ENCODE data around the gene HOTAIR. TPM values are rescaled to one million over a fixed set of nuclear protein-coding genes. Genes with fewer than 3 reads are reported as not detected.

HOTAIR gene
- total RNA-seq, 2 experiments from 2014 or later, result not detected

DNA sequence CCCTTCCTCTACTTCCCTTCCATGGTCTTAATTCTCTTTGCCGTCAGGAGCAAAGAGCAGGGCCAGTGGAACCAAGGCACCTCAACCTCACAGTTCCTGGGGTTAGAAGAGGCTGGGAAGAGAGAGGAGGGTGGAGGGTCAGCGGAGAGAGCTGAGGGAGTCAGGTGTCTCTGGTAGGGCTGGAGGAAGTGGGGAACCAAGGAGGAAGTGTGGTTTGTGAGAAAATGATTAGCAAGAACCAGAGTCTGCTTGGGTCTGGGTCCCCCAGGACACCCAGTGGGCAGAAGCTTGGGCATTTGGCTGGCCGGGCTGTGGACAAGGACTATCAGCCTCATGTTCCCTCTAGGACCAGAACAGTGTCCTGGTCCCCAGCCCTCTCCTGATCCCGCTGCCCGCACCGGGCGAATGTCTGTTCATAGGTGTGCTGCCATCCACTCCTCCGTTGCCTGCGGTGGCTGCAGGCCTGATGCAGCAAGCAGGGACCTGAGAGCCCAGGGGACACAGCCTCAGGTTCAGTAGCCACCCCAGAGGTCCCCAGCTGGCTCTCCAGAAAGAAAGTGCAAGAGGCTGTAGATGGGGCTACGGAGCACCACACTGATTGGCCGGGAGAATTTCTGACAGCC lies 17.7 kb downstream of the HOTAIR start:
- H3K4me3 Mint-ChIP-seq, result no peak overlapping the region
- no peak for DNase-seq
- peaks cover 20% of the 10 kb centered on the region for H3K4me1 Mint-ChIP-seq
- peaks cover 93% of the 10 kb centered on the region for H3K27me3 Mint-ChIP-seq
- H3K27ac Mint-ChIP-seq, result no peak overlapping the region
- H3K9me3 Mint-ChIP-seq, result peaks cover 1% of the 10 kb centered on the region
- H3K36me3 Mint-ChIP-seq, result no peaks in the 10 kb centered on the region

DNA sequence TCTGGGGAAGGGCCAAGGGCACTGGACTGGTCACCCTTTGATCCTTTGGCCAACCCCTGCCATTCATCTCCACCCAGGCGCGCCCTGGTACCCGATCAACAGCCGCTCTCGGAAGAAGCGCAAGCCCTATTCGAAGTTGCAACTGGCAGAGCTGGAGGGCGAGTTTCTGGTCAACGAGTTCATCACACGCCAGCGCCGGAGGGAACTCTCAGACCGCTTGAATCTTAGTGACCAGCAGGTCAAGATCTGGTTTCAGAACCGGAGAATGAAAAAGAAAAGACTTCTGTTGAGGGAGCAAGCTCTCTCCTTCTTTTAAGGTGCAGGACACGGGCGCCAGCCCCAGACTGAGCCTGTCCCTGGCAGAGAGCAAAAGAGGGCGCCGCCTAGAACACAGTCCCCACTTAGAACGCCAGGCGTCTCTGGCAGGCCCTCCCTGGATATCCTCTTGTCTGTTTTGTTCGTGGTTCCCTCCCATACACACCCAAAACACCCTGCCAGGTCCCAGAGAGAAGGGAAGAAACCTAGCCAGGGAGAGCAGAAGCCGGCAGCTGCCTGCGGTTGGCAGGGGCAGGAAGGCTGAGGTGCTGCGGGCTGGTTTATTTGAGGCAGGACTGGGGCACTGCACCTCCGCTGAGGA lies 18.4 kb downstream of the HOTAIR start:
- Mint-ChIP-seq H3K27ac (no peak overlapping the region), H3K4me1 (peaks cover 20% of the 10 kb centered on the region), H3K27me3 (peaks cover 93% of the 10 kb centered on the region), H3K36me3 (no peaks in the 10 kb centered on the region), H3K4me3 (peak overlapping the region; percentile 22), H3K9me3 (peaks cover 1% of the 10 kb centered on the region)
- DNase-seq, result no peak

DNA sequence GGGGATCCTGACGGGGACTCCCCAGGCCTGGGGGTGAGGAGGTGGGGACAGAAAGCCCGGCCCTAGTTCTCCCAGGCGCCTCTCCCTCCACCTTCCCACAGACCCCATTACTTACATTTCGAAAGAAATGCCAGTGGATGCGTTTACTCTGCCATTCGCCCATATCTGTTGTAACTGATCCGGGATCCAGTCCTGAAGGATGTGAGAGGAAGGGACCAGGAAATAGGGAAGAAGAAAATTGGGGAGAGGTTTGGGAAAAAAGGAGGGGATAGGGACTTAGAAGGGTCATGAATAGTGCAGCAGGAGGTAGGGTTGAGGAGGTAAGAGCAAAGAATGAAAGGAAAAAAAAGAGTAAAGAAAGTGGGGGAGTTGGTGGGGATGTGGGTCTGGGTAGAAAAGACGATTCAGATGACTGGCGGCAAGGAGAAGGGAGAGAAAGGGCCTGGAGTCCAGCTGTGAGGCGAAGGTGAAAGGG lies 18.9 kb downstream of the HOTAIR start:
- Mint-ChIP-seq H3K4me1 (peaks cover 22% of the 10 kb centered on the region), H3K36me3 (no peaks in the 10 kb centered on the region), H3K27ac (no peak overlapping the region), H3K9me3 (peaks cover 1% of the 10 kb centered on the region), H3K27me3 (peaks cover 97% of the 10 kb centered on the region), H3K4me3 (peak overlapping the region; percentile 22)
- no peak for DNase-seq

DNA sequence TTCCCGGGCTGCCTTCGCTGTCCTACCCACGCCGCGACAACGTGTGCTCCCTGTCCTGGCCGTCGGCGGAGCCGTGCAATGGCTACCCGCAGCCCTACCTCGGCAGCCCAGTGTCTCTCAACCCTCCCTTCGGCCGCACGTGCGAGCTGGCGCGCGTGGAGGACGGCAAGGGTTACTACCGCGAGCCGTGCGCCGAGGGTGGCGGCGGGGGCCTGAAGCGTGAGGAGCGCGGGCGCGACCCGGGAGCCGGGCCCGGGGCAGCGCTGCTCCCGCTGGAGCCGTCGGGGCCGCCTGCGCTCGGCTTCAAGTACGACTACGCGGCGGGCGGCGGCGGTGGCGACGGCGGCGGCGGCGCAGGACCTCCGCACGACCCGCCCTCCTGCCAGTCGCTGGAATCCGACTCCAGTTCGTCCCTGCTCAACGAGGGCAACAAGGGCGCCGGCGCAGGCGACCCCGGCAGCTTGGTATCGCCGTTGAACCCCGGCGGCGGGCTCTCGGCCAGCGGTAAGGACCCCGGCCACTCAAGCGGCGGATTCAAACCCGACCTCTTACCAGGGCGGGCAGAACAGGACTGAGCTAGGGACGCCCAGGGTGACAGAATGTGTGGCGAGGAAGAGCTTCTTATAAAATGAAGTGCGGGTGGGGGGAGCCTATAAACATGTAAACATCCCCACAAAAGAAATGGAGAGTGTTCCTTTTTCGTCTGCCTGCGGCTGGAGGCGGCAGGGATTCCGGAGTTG lies 19.5 kb downstream of the HOTAIR start:
- H3K4me1 Mint-ChIP-seq, result peaks cover 22% of the 10 kb centered on the region
- DNase-seq, result no peak
- H3K27me3 Mint-ChIP-seq, result peaks cover 97% of the 10 kb centered on the region
- H3K9me3 Mint-ChIP-seq, result peaks cover 1% of the 10 kb centered on the region
- no peaks in the 10 kb centered on the region for H3K36me3 Mint-ChIP-seq
- H3K27ac Mint-ChIP-seq, result no peak overlapping the region
- no peak overlapping the region for H3K4me3 Mint-ChIP-seq

DNA sequence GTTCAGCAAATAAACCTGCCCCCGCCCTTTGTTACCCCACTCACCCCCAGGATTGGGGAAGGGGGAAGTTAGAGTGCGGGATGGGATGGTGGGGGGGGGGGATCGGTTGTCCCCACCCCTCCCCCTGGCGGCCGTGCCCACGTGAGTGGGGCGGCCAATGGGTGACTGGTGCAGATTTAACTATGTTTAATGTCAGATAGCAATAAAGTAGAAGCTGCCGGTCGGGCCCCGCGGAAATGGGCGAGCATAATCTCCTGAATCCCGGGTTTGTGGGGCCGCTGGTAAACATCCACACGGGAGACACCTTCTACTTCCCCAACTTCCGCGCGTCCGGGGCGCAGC lies 20.1 kb downstream of the HOTAIR start, which contains the start of gene HOXC12:
Gene HOXC12 (plus strand): TSS at position 210 of the 342 bp plus-strand sequence. CDS start 27 bp downstream, at position 237.
- no peak within 1 kb of the TSS for H3K4me3 Mint-ChIP-seq
- peaks cover 1% of the 10 kb centered on the region for H3K9me3 Mint-ChIP-seq
- peaks cover 97% of the 10 kb centered on the region for H3K27me3 Mint-ChIP-seq
- peaks cover 22% of the 10 kb centered on the region for H3K4me1 Mint-ChIP-seq
- H3K27ac Mint-ChIP-seq, result no peak within 1 kb of the TSS
- DNase-seq, result no peak
- no peaks in the 10 kb centered on the region for H3K36me3 Mint-ChIP-seq

DNA sequence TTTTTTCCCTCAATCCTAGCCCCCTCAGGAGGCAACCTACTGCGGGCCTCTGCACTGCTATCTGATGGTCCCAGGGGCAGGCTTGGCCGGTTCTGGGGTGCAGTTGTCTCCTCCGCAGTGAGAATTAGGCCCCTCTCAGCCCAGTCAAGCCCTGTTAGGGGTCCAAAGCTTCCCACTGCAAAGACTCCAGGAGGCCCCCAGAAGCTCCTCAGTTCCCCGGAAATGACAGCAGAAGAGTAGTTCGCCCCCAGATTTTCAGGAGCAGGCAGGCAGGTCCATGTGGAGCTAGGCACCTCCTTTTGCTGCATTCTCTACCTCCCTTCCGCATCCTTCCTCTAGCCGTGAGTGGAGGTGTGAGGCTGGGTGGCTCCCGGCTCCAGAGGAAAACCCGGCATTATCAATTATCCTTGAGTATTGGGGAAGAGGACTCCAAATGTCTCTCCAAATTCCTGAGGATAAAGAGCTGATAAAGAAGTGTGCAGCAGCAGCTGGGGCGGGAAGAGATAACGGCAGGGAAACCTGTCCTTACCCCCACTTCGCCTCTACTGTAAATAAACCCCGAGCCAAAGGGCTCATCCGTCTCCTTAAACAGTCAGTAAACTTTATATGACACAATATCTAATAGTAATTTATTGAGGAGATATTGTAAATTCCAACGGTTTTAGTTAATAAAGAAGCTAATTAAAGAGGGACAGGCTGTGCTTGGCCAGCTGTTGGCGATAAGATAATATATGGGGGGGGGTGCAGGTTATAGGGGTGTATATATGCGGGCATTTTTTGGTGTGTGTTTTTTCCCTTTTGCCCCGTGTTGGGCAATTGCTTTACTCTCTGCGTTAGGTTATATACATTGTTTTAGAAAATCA lies 20.7 kb downstream of the HOTAIR start:
- Mint-ChIP-seq H3K4me3 (no peak overlapping the region), H3K27ac (no peak overlapping the region), H3K36me3 (no peaks in the 10 kb centered on the region), H3K27me3 (peaks cover 97% of the 10 kb centered on the region), H3K9me3 (peaks cover 1% of the 10 kb centered on the region), H3K4me1 (peaks cover 22% of the 10 kb centered on the region)
- no peak for DNase-seq

DNA sequence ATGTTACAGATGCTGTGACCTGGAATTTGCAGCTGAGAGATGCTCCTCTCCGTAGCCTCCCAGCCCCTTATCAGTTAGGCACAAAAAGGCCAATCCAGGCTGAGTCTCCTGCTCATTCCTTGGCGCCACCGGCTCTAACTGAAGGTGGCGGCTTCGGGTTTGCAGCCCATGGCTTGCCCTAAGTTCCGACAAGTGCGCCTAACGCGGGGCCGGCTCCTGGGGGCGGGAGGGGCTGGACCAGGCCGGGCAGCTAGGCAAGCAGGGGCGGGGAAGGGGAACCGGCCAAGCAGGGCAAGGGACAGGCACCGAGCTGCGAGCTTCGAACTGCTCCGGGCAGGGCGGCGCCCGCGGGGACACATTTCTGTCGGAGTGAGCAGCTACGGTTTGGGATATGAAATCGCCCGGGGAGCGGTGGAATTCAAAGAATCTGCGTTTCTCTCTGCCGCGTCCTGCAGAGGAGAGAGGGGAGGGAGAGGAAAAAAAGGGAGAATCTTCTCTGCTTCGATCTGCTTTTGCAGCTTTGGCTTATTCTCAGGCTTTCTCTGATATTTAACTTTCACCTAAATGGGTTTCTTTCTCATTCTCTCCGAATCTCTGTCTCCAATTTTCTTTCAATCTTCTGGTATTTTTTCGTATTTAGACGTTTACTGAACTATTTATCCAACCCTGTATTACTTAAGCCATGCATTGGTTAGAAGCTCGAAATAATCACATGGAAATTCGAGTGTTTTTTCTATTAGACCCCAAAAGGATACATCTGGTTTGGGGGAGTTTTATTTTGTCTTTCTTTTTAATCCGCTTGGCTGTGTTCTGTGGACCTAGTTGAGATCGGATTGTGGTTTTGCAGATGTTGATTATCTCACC lies 21.7 kb downstream of the HOTAIR start:
- Mint-ChIP-seq H3K4me3 (no peak overlapping the region), H3K36me3 (no peaks in the 10 kb centered on the region), H3K27me3 (peaks cover 97% of the 10 kb centered on the region), H3K4me1 (peaks cover 22% of the 10 kb centered on the region), H3K27ac (no peak overlapping the region), H3K9me3 (peaks cover 1% of the 10 kb centered on the region)
- no peak for DNase-seq

DNA sequence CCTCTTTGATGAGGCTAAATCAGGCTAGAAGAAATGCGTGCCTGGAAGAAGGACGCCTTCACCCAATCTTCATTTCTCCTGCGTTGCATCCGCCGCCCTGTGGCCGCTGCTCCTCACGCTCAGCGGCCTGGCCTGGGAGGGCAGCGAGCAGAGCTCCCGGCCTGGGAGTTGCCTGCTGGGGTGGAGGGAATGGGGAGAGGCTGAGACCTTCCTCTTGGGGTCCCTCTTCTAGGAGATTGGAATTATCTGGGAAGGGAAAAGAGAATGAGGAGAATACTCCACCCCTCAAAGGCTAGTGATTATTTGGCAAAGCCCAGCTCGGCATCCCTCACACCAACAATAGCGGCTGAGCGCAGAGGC lies 22.4 kb downstream of the HOTAIR start:
- Mint-ChIP-seq H3K27me3 (peaks cover 97% of the 10 kb centered on the region), H3K4me1 (peaks cover 22% of the 10 kb centered on the region), H3K4me3 (no peak overlapping the region), H3K36me3 (no peaks in the 10 kb centered on the region), H3K27ac (peak overlapping the region; percentile 54), H3K9me3 (peaks cover 1% of the 10 kb centered on the region)
- DNase-seq, result no peak

DNA sequence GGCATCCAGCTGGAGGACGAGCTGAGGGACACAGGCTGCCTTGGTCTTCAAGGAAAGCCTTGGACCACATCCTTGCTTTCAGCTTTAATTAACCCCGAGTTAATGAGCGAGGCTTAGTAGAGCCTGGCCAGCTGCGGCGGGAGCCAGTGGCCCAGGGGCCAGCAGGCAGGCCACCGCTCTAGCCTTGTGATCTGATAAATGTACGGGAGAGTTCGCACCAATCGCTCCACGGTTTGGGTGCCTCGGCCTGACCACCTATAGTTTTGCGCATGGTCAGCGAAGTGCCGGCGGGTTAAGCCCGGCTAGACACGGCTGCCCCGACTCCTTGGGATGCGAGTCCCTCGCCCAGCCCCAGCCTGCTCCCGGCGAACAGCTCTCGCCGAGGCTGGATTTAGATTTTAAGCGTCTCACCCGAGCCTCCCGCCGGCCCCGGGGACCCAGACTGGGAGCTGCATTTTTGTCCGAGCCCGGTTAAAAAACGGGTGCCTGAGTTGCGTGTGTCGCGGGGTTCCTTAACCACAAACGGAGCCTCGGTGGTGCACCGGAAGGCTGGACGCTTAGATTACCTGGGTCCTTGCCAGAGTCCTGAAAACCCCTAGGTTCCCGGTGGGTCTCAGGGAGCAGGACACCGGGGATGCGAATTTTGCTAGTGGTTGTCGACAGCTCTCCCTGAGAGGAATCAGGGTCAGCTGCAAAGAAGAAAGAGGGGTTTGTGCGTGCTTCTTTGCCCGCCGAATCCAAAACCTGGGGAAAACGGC lies 23.0 kb downstream of the HOTAIR start:
- Mint-ChIP-seq H3K4me1 (peaks cover 18% of the 10 kb centered on the region), H3K4me3 (no peak overlapping the region)

DNA sequence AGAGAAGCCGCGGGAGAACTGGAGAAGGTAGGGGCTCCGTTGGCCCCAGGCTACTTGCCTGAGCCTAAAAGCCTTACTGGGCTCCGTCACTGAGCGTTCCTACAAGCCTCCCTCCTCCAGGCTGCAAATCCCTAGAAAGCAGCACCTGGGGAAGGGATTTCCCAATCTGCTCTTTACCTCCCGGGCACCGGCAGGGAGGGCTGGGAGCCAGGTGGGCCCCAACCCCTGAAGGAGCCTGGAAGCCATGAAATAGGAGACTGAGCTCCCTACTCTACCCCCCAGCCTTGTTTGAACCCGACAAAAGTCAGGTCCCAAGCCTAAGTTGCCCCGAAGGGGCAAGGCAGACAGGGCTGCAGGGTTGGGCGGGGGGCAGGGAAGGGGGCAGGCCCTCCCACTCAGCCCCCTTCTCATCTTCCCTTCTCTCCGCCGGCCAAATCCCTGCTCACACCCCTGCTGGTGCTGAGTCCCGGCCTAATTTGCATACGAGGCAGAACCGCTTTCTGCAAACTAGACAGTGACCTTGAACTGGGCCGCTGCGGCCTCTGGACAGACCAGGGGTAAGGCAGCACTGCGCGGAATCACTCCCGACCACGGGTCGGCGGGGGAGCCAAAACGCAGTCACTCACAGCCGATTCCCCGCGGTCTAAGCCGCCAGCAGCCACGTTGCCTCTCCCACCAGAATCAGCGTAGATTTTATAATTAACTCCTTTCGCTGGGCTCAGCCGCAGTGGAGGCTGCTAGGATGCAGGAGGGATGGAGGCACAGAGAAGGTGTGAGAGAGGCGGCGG lies 23.8 kb downstream of the HOTAIR start:
- Mint-ChIP-seq H3K4me3 (no peak overlapping the region), H3K27me3 (peaks cover 97% of the 10 kb centered on the region), H3K36me3 (no peaks in the 10 kb centered on the region), H3K9me3 (peaks cover 1% of the 10 kb centered on the region), H3K27ac (no peak overlapping the region), H3K4me1 (peaks cover 14% of the 10 kb centered on the region)
- no peak for DNase-seq

More for the DNA sequence above, 23.0 kb downstream of the HOTAIR start:
- H3K27me3 Mint-ChIP-seq, result peaks cover 97% of the 10 kb centered on the region
- peaks cover 1% of the 10 kb centered on the region for H3K9me3 Mint-ChIP-seq
- DNase-seq, result no peak
- H3K36me3 Mint-ChIP-seq, result no peaks in the 10 kb centered on the region
- H3K27ac Mint-ChIP-seq, result peak overlapping the region; percentile 69

DNA sequence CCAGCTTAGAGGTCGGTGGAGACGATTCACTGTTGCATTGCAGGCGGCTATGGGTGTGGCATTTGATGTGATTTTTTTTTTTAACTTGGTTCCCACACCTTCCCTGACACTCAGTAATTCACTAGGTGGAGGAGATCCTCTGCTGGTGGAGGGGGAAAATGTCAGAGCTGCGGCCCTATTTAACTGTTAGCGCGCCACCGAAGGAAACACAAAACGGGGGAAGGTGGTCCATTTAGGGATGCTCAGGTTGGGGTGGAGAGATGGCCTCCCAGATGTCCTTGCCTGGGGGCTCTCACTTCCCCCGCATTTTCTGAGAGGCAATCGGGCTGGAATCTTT lies 24.3 kb downstream of the HOTAIR start:
- H3K9me3 Mint-ChIP-seq, result no peaks in the 10 kb centered on the region
- no peak overlapping the region for H3K27ac Mint-ChIP-seq
- H3K36me3 Mint-ChIP-seq, result no peaks in the 10 kb centered on the region
- H3K4me3 Mint-ChIP-seq, result no peak overlapping the region
- peaks cover 12% of the 10 kb centered on the region for H3K4me1 Mint-ChIP-seq
- peaks cover 97% of the 10 kb centered on the region for H3K27me3 Mint-ChIP-seq
- DNase-seq, result no peak

DNA sequence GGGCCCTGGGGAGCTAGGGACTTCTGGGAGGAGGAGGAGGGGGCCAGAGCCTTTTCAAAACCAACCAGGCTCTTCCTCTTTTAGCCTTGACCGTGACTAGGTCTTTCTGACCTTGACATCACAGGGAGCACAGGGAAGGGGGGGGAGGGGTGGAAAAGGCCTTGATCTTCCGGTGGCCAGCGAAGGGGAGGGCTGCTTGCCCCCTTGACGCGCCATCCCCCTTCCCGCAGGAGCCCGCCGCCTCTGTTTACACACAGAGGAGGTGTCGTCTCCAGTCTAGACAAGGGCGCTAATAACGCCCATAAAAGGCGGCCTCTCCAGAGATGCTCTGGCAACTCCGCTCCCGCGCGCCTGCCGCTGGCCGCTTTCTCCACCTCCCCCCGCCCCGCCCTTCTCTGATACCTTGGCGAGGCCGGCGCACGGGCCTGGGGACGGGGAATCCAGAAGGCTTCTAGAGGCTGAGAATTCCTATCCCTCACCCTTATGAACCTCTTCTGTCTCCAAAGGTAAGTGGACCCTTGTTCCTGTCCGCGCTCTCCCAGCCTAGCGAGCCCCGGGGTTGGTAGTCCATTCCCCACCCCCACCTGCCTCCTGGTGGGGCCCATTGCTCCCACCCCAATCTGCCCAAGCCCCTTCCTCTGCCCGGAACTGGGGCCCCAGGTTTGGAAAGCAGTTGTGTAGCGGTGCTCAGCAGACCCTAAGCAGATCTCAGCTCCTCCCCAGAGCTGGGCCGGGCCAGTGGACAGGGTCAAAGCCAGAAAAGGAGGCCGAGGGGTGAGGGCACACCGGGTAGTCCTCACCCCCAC lies 24.9 kb downstream of the HOTAIR start:
- Mint-ChIP-seq H3K4me3 (no peak overlapping the region), H3K9me3 (no peaks in the 10 kb centered on the region)

More for the DNA sequence above, 24.9 kb downstream of the HOTAIR start:
- Mint-ChIP-seq H3K27me3 (peaks cover 98% of the 10 kb centered on the region), H3K27ac (no peak overlapping the region), H3K4me1 (peaks cover 12% of the 10 kb centered on the region), H3K36me3 (no peaks in the 10 kb centered on the region)
- no peak for DNase-seq

Measured in activated naive CD8-positive, alpha-beta T cell treated with anti-CD3 and anti-CD28 coated beads for 36 hours (primary cell).